Measurements from ENCODE around the gene TMPRSS13. TPM values are rescaled to one million over a fixed set of nuclear protein-coding genes. Genes with fewer than 3 reads are reported as not detected.

The TMPRSS13 gene
- polyA plus RNA-seq, 3 donors, result 0.17 to 2.4 (median 0.37) TPM

- Mint-ChIP-seq H3K36me3 (peaks cover 4 to 16% of the 10 kb centered on the region in 2 donors), H3K4me3 (no peak overlapping the region), H3K9me3 (peaks cover 0 to 10% (median 7%) of the 10 kb centered on the region in 7 donors), H3K4me1 (peaks cover 67% of the 10 kb centered on the region), H3K27me3 (ENCODE audit: low read depth in 3 of 3) (peaks cover 30 to 39% (median 31%) of the 10 kb centered on the region in 3 donors), H3K27ac (peak overlapping the region in 1 of 7 donors; percentile 17)
- Histone ChIP-seq H3K9me3 (replicated peaks in 1 of 2; ENCODE audit: control insufficient read depth in 1 of 2, insufficient read depth in 1 of 2, low read length in 2 of 2) (peaks cover 0 to 7% of the 10 kb centered on the region in 2 donors), H3K4me2 (replicated peaks; ENCODE audit: extremely low read depth, low read length, poor library complexity, severe bottlenecking) (peak overlapping the region; percentile 1), H3K4me3 (replicated peaks in 1 of 3; ENCODE audit: low read depth in 2 of 3, low read length in 3 of 3) (no peak overlapping the region), H3K27me3 (ENCODE audit: control insufficient read depth in 2 of 2, insufficient read depth in 2 of 2, low read length in 2 of 2) (peaks cover 21 to 27% of the 10 kb centered on the region in 2 donors), H4K20me1 (ENCODE audit: insufficient read depth, low read length) (no peaks in the 10 kb centered on the region), H2AFZ (ENCODE audit: insufficient read depth, low read depth, low read length, poor library complexity, severe bottlenecking) (no peak overlapping the region), H3K27ac (ENCODE audit: low read depth in 1 of 2, low read length in 2 of 2) (no peak overlapping the region), H3K79me2 (ENCODE audit: insufficient read depth, low read length) (no peaks in the 10 kb centered on the region), H3K9ac (ENCODE audit: insufficient read depth, low read length, poor library complexity, severe bottlenecking) (no peak overlapping the region), H3K36me3 (replicated peaks in 1 of 2; ENCODE audit: control insufficient read depth in 1 of 2, insufficient read depth in 2 of 2, low read length in 2 of 2) (no peaks in the 10 kb centered on the region), H3K4me1 (ENCODE audit: control insufficient read depth in 1 of 2, insufficient read depth in 2 of 2, low read length in 2 of 2) (peaks cover 48 to 64% of the 10 kb centered on the region in 2 donors)
- intact Hi-C loops (cut with micrococcal nuclease), result no loop called here
- DNase-seq, result no peak
- no peak for TF ChIP-seq CTCF (IDR thresholded peaks at IDR 0.05)
- WGBS (ENCODE audit: insufficient coverage), result 76% methylated on average over 12 of the region's 12 CpGs
These were observed 56.7 kb downstream of the TMPRSS13 start for GRCh38 chr11:117872420-117872961.

GRCh38 chr11:117871784-117872183 is 57.4 kb downstream of the TMPRSS13 start:
- Histone ChIP-seq H3K4me2 (replicated peaks; ENCODE audit: extremely low read depth, low read length, poor library complexity, severe bottlenecking) (no peak overlapping the region), H3K27ac (ENCODE audit: low read depth in 1 of 2, low read length in 2 of 2) (no peak overlapping the region), H3K4me1 (ENCODE audit: control insufficient read depth in 1 of 2, insufficient read depth in 2 of 2, low read length in 2 of 2) (peaks cover 48 to 60% of the 10 kb centered on the region in 2 donors), H4K20me1 (ENCODE audit: insufficient read depth, low read length) (no peaks in the 10 kb centered on the region), H3K79me2 (ENCODE audit: insufficient read depth, low read length) (no peaks in the 10 kb centered on the region), H3K4me3 (replicated peaks in 1 of 3; ENCODE audit: low read depth in 2 of 3, low read length in 3 of 3) (no peak overlapping the region), H2AFZ (ENCODE audit: insufficient read depth, low read depth, low read length, poor library complexity, severe bottlenecking) (no peak overlapping the region), H3K9me3 (replicated peaks in 1 of 2; ENCODE audit: control insufficient read depth in 1 of 2, insufficient read depth in 1 of 2, low read length in 2 of 2) (no peaks in the 10 kb centered on the region), H3K9ac (ENCODE audit: insufficient read depth, low read length, poor library complexity, severe bottlenecking) (no peak overlapping the region), H3K36me3 (replicated peaks in 1 of 2; ENCODE audit: control insufficient read depth in 1 of 2, insufficient read depth in 2 of 2, low read length in 2 of 2) (no peaks in the 10 kb centered on the region), H3K27me3 (ENCODE audit: control insufficient read depth in 2 of 2, insufficient read depth in 2 of 2, low read length in 2 of 2) (peaks cover 14 to 20% of the 10 kb centered on the region in 2 donors)
- DNase-seq, result no peak
- Mint-ChIP-seq H3K9me3 (peaks cover 0 to 10% (median 6%) of the 10 kb centered on the region in 7 donors), H3K27me3 (ENCODE audit: low read depth in 3 of 3) (peaks cover 23 to 32% (median 25%) of the 10 kb centered on the region in 3 donors), H3K36me3 (peaks cover 4 to 9% of the 10 kb centered on the region in 2 donors), H3K4me3 (no peak overlapping the region), H3K4me1 (peaks cover 64% of the 10 kb centered on the region), H3K27ac (no peak overlapping the region)
- WGBS (ENCODE audit: insufficient coverage), result 95% methylated on average over 5 of the region's 5 CpGs
- intact Hi-C loops (cut with micrococcal nuclease), result no loop called here
- no peak for TF ChIP-seq CTCF (IDR thresholded peaks at IDR 0.05)
